ENCODE results near the gene GNAZ.
A peak's percentile ranks its signal among the peaks of the same experiment; 100 is the strongest.

Gene GNAZ

GRCh38 chr22:23145878-23146470 lies 75.7 kb downstream of the GNAZ start:
- TF ChIP-seq POLR2A (IDR thresholded peaks at IDR 0.05; ENCODE audit: low read depth, low read length) = no peak
- no peak for TF ChIP-seq SPI1 (IDR thresholded peaks at IDR 0.05; ENCODE audit: low read depth, low read length)
- TF ChIP-seq POLR2AphosphoS5 (IDR thresholded peaks at IDR 0.05; ENCODE audit: low read depth, low read length) = no peak
- TF ChIP-seq POU2F2 (IDR thresholded peaks at IDR 0.05; ENCODE audit: low read depth, low read length) = no peak
- no peak for TF ChIP-seq TAF1 (IDR thresholded peaks at IDR 0.05; ENCODE audit: low read depth, low read length)
- DNase-seq (ENCODE audit: insufficient read length, low spot score) (no peak), FAIRE-seq (no peak)

GRCh38 chr22:23146478-23147205 lies 76.3 kb downstream of the GNAZ start:
- DNase-seq (ENCODE audit: insufficient read length, low spot score) (no peak), FAIRE-seq (no peak)
- TF ChIP-seq SPI1 (IDR thresholded peaks at IDR 0.05; ENCODE audit: low read depth, low read length) = no peak
- no peak for TF ChIP-seq TAF1 (IDR thresholded peaks at IDR 0.05; ENCODE audit: low read depth, low read length)
- no peak for TF ChIP-seq PAX5 (IDR thresholded peaks at IDR 0.05; ENCODE audit: insufficient read depth, low read length, severe bottlenecking)
- no peak for TF ChIP-seq POLR2AphosphoS5 (IDR thresholded peaks at IDR 0.05; ENCODE audit: low read depth, low read length)
- no peak for TF ChIP-seq POLR2A (IDR thresholded peaks at IDR 0.05; ENCODE audit: low read depth, low read length)
- no peak for TF ChIP-seq POU2F2 (IDR thresholded peaks at IDR 0.05; ENCODE audit: low read depth, low read length)

- FAIRE-seq = no peak
These were observed 77.5 kb downstream of the GNAZ start for GRCh38 chr22:23147617-23148387.

GRCh38 chr22:23149743-23150238 lies 79.5 kb downstream of the GNAZ start:
- no peak for FAIRE-seq
- DNase-seq (ENCODE audit: insufficient read length, low spot score) = no peak
- TF ChIP-seq PAX5 (IDR thresholded peaks at IDR 0.05; ENCODE audit: insufficient read depth, low read length, severe bottlenecking) (no peak), POLR2A (IDR thresholded peaks at IDR 0.05; ENCODE audit: low read depth, low read length) (no peak), SPI1 (IDR thresholded peaks at IDR 0.05; ENCODE audit: low read depth, low read length) (no peak), POU2F2 (IDR thresholded peaks at IDR 0.05; ENCODE audit: low read depth, low read length) (no peak), POLR2AphosphoS5 (IDR thresholded peaks at IDR 0.05; ENCODE audit: low read depth, low read length) (no peak), TAF1 (IDR thresholded peaks at IDR 0.05; ENCODE audit: low read depth, low read length) (no peak)

More at GRCh38 chr22:23147617-23148387, 77.5 kb downstream of the GNAZ start:
- no peak for TF ChIP-seq PAX5 (IDR thresholded peaks at IDR 0.05; ENCODE audit: insufficient read depth, low read length, severe bottlenecking)
- no peak for DNase-seq (ENCODE audit: insufficient read length, low spot score)

GRCh38 chr22:23150762-23151161 lies 80.4 kb downstream of the GNAZ start:
- no peak for TF ChIP-seq POLR2AphosphoS5 (IDR thresholded peaks at IDR 0.05; ENCODE audit: low read depth, low read length)
- TF ChIP-seq SPI1 (IDR thresholded peaks at IDR 0.05; ENCODE audit: low read depth, low read length) = no peak
- no peak for TF ChIP-seq POLR2A (IDR thresholded peaks at IDR 0.05; ENCODE audit: low read depth, low read length)
- no peak for TF ChIP-seq POU2F2 (IDR thresholded peaks at IDR 0.05; ENCODE audit: low read depth, low read length)
- TF ChIP-seq PAX5 (IDR thresholded peaks at IDR 0.05; ENCODE audit: insufficient read depth, low read length, severe bottlenecking) = no peak
- no peak for TF ChIP-seq TAF1 (IDR thresholded peaks at IDR 0.05; ENCODE audit: low read depth, low read length)
- FAIRE-seq = no peak
- DNase-seq (ENCODE audit: insufficient read length, low spot score) = no peak

- DNase-seq (ENCODE audit: insufficient read length, low spot score) = no peak
- FAIRE-seq = no peak
- TF ChIP-seq TAF1 (IDR thresholded peaks at IDR 0.05; ENCODE audit: low read depth, low read length) = no peak
- TF ChIP-seq POLR2A (IDR thresholded peaks at IDR 0.05; ENCODE audit: low read depth, low read length) = no peak
- TF ChIP-seq POU2F2 (IDR thresholded peaks at IDR 0.05; ENCODE audit: low read depth, low read length) = no peak
- TF ChIP-seq POLR2AphosphoS5 (IDR thresholded peaks at IDR 0.05; ENCODE audit: low read depth, low read length) = no peak
- TF ChIP-seq PAX5 (IDR thresholded peaks at IDR 0.05; ENCODE audit: insufficient read depth, low read length, severe bottlenecking) = no peak
- TF ChIP-seq SPI1 (IDR thresholded peaks at IDR 0.05; ENCODE audit: low read depth, low read length) = no peak
These were observed 81.5 kb downstream of the GNAZ start for GRCh38 chr22:23151827-23152226.

GRCh38 chr22:23152238-23153114 lies 82.2 kb downstream of the GNAZ start:
- FAIRE-seq (peak; percentile 50), DNase-seq (ENCODE audit: insufficient read length, low spot score) (no peak)
- TF ChIP-seq SPI1 (IDR thresholded peaks at IDR 0.05; ENCODE audit: low read depth, low read length) = peak; percentile 36; the same call in 1 of the 2 replicates
- no peak for TF ChIP-seq PAX5 (IDR thresholded peaks at IDR 0.05; ENCODE audit: insufficient read depth, low read length, severe bottlenecking)

- FAIRE-seq (no peak), DNase-seq (ENCODE audit: insufficient read length, low spot score) (no peak)
- TF ChIP-seq PAX5 (IDR thresholded peaks at IDR 0.05; ENCODE audit: insufficient read depth, low read length, severe bottlenecking) (no peak), POLR2AphosphoS5 (IDR thresholded peaks at IDR 0.05; ENCODE audit: low read depth, low read length) (no peak), POU2F2 (IDR thresholded peaks at IDR 0.05; ENCODE audit: low read depth, low read length) (no peak), TAF1 (IDR thresholded peaks at IDR 0.05; ENCODE audit: low read depth, low read length) (no peak), POLR2A (IDR thresholded peaks at IDR 0.05; ENCODE audit: low read depth, low read length) (no peak), SPI1 (IDR thresholded peaks at IDR 0.05; ENCODE audit: low read depth, low read length) (no peak)
These were observed 83.7 kb downstream of the GNAZ start for GRCh38 chr22:23153994-23154393.

- FAIRE-seq (no peak), DNase-seq (ENCODE audit: insufficient read length, low spot score) (no peak)
- no peak for TF ChIP-seq POU2F2 (IDR thresholded peaks at IDR 0.05; ENCODE audit: low read depth, low read length)
- no peak for TF ChIP-seq POLR2A (IDR thresholded peaks at IDR 0.05; ENCODE audit: low read depth, low read length)
- no peak for TF ChIP-seq SPI1 (IDR thresholded peaks at IDR 0.05; ENCODE audit: low read depth, low read length)
- no peak for TF ChIP-seq TAF1 (IDR thresholded peaks at IDR 0.05; ENCODE audit: low read depth, low read length)
- no peak for TF ChIP-seq PAX5 (IDR thresholded peaks at IDR 0.05; ENCODE audit: insufficient read depth, low read length, severe bottlenecking)
- no peak for TF ChIP-seq POLR2AphosphoS5 (IDR thresholded peaks at IDR 0.05; ENCODE audit: low read depth, low read length)
These were observed 84.1 kb downstream of the GNAZ start for GRCh38 chr22:23154461-23154860.

All from GM12891 (cell line).